Kidney (tissue), 14 donors: ENCODE data around the gene MYO9B. TPM values are rescaled to one million over a fixed set of nuclear protein-coding genes. Genes with fewer than 3 reads are reported as not detected.

Source experiments
- DNase-seq, 5 donors: peaks; one replicate each; pipeline ENCODE4 v3.0.0-alpha.2; 2013 to 2020
- FAIRE-seq: peaks from 2 replicates; lab custom pipeline; 2012; peaks lifted over from hg19 to GRCh38; lab: Jason Lieb, UNC
- H3K27ac ChIP-seq, 2 donors: one replicate each; pipeline ENCODE4 v1.7.0; 2013; ENCODE audit warnings: low read depth in 2 of 2, low read length in 2 of 2, inconsistent platforms in 1 of 2
- H3K27me3 ChIP-seq: one replicate; pipeline ENCODE4 v1.7.1; 2013; ENCODE audit warnings: low read length, inconsistent platforms; ENCODE audit not compliant: control insufficient read depth, insufficient read depth
- H3K36me3 ChIP-seq, 3 donors: one replicate each; pipeline versions ENCODE4 v1.7.0 to v1.7.1; 2013; ENCODE audit warnings: low read length in 3 of 3, control low read depth in 1 of 3, inconsistent platforms in 1 of 3; ENCODE audit not compliant: insufficient read depth in 3 of 3, control insufficient read depth in 2 of 3
- H3K4me1 ChIP-seq, 3 donors: one replicate each; pipeline versions ENCODE4 v1.7.0 to v1.7.1; 2013; ENCODE audit warnings: low read length in 3 of 3, inconsistent platforms in 1 of 3, low read depth in 1 of 3; ENCODE audit not compliant: control insufficient read depth in 2 of 3, insufficient read depth in 2 of 3
- H3K4me3 ChIP-seq, 3 donors: one replicate each; pipeline versions ENCODE4 v1.7.0 to v1.8.1; 2013; ENCODE audit warnings: low read length in 3 of 3, control low read depth in 1 of 3, inconsistent platforms in 1 of 3
- H3K9ac ChIP-seq, 3 donors: one replicate each; pipeline versions ENCODE4 v1.7.0 to v1.7.1; 2013; ENCODE audit warnings: low read length in 3 of 3, control low read depth in 1 of 3, inconsistent platforms in 1 of 3
- H3K9me3 ChIP-seq, 3 donors: one replicate each; pipeline versions ENCODE4 v1.7.0 to v1.7.1; 2013; ENCODE audit warnings: low read length in 3 of 3, control low read depth in 1 of 3, inconsistent platforms in 1 of 3; ENCODE audit not compliant: control insufficient read depth in 2 of 3, insufficient read depth in 1 of 3
- intact Hi-C: fragments of 100-400 bp; cut with DNase I; formaldehyde crosslinking; loops from one replicate; pipeline ENCODE4 v1.11.1; 2022
- polyA plus RNA-seq: library from polyadenylated mRNA; stranded (reverse); fragments of 350-450 nt; fragmentation: Illumina TruSeq; extraction: RNeasy Lipid Tissue Mini Kit (QIAGEN cat#74804); gene quantifications from one replicate; pipeline ENCODE4 v1.2.3, GENCODE V29; 2014; ENCODE audit warnings: low read depth, low replicate concordance; ENCODE audit not compliant: insufficient read depth
- total RNA-seq: library from RNA; stranded (reverse); fragmentation: NEBNext Ultra II Directional; extraction: Animal tissue kit (Norgen Biotek cat#: 25700); gene quantifications from one replicate; pipeline ENCODE4 v1.2.1, GENCODE V29; 2021
- TF ChIP-seq, protein P1 (sequence below): IDR thresholded peaks from 3 replicates; pipeline ENCODE4 v1.5.1; 2012; ENCODE audit warnings: mild to moderate bottlenecking, moderate library complexity, borderline replicate concordance; ENCODE audit not compliant: insufficient read depth; ENCODE audit errors: extremely low read depth
- donor health status: control.
- donor health status: control.
- donor health status: control.
- donor health status: control.
- donor health status: control.
- donor health status: DM: yes; HTN: yes; CAD: no.
- donor health status: Normal renal cell carcinoma (clear cell type).

MYO9B gene
- total and polyA plus RNA-seq, 2 donors from 2014 or later = 14.7 to 68.1 TPM

DNA sequence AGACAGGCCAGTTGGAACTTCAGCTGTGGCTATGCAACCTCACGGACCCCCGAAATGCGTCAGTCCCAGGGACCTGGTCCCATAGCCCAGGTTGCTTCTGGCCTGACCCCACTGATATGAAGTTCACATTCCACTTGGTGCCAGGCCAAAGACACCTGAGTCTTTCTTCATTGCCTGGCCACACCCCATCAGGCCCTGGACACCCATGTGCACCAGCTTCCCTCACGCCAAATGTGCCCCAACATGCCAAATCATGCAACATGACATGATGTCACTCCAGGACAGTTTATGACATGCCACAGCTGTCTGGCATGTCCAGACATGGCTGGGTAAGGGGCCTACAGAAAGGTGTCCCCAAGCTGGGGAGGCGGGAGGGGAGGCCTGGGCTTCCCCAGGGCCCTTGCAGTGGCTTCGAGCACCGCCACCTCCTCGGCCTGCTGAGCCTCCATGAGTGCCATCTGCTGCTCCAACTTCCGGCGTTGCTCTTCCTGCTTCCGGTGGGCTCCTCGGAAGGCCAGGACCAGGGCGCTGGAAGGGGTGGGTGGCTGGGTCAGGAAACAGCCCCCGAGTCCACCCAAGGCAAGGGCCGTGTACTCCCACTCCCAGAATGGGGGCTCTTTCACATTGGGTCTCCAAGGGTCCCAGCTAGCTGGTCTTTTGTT is 174.4 kb downstream of the MYO9B start:
- DNase-seq (peak in 1 of 5 donors; percentile 50), FAIRE-seq (no peak)
- no peak overlapping the region for H3K9ac ChIP-seq
- H3K4me3 ChIP-seq = no peak overlapping the region
- TF ChIP-seq, protein P1, sequence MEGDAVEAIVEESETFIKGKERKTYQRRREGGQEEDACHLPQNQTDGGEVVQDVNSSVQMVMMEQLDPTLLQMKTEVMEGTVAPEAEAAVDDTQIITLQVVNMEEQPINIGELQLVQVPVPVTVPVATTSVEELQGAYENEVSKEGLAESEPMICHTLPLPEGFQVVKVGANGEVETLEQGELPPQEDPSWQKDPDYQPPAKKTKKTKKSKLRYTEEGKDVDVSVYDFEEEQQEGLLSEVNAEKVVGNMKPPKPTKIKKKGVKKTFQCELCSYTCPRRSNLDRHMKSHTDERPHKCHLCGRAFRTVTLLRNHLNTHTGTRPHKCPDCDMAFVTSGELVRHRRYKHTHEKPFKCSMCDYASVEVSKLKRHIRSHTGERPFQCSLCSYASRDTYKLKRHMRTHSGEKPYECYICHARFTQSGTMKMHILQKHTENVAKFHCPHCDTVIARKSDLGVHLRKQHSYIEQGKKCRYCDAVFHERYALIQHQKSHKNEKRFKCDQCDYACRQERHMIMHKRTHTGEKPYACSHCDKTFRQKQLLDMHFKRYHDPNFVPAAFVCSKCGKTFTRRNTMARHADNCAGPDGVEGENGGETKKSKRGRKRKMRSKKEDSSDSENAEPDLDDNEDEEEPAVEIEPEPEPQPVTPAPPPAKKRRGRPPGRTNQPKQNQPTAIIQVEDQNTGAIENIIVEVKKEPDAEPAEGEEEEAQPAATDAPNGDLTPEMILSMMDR = no peak
- H3K27ac ChIP-seq = no peak overlapping the region
- no peaks in the 10 kb centered on the region for H3K9me3 ChIP-seq
- intact Hi-C loops = no loop called here
- no peaks in the 10 kb centered on the region for H3K36me3 ChIP-seq
- no peaks in the 10 kb centered on the region for H3K27me3 ChIP-seq
- peaks cover 2 to 19% (median 12%) of the 10 kb centered on the region in 3 donors for H3K4me1 ChIP-seq

DNA sequence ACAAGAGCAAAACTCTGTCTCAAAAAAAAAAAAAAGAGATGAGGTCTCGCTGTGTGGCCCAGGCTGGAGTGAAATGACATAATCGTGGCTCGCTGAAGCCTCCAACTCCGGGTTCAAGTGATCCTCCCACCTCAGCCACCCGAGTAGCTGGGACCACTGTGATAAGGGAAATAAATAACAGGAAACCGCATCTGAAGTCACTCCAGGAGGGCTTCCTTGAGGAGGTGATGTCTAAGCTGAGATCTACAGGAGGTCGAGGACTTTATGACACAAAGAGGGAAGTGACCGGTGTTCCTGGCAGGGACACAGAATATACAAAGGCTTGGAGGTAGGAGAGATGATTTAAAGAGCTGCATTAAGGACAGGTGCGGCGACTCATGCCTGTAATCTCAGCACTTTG is 179.1 kb downstream of the MYO9B start:
- peaks cover 0 to 5% (median 0%) of the 10 kb centered on the region in 3 donors for H3K9me3 ChIP-seq
- FAIRE-seq (no peak), DNase-seq (no peak)
- intact Hi-C loops = no loop called here
- H3K27me3 ChIP-seq = no peaks in the 10 kb centered on the region
- no peaks in the 10 kb centered on the region for H3K4me1 ChIP-seq
- no peak overlapping the region for H3K9ac ChIP-seq
- no peak overlapping the region for H3K27ac ChIP-seq
- TF ChIP-seq, protein P1 = no peak
- no peak overlapping the region for H3K4me3 ChIP-seq
- no peaks in the 10 kb centered on the region for H3K36me3 ChIP-seq

DNA sequence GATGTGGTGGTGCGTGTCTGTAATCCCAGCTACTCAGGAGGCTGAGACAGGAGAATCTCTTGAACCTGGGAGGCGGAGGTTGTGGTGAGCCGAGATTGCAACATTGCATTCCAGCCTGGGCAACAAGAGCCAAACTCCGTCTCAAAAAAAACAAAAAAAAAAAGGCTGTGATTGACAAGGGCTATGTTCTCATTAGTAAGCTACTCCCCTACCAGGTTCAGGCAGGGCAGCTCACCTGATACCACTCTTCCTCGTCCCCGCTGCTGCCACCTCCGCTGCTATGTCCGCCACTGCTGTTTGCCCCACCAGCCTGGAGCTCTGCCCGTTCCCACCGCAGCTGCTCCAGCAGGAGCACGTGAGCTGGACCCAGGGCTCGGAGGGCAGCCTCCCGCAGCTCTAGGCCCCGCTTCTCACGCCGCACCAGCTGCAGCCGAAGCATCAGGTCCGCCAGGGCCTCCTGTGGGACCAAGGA is 179.6 kb downstream of the MYO9B start:
- intact Hi-C loops = no loop called here
- TF ChIP-seq, protein P1 = no peak

More for the DNA sequence above, 179.6 kb downstream of the MYO9B start:
- no peaks in the 10 kb centered on the region for H3K36me3 ChIP-seq
- no peaks in the 10 kb centered on the region for H3K4me1 ChIP-seq
- DNase-seq (peak in 1 of 5 donors; percentile 18), FAIRE-seq (no peak)
- H3K9me3 ChIP-seq = peaks cover 0 to 9% (median 0%) of the 10 kb centered on the region in 3 donors
- no peak overlapping the region for H3K9ac ChIP-seq
- H3K4me3 ChIP-seq = no peak overlapping the region
- no peak overlapping the region for H3K27ac ChIP-seq
- H3K27me3 ChIP-seq = no peaks in the 10 kb centered on the region
